ENCODE measurements around the gene EPM2A. TPM values are rescaled to one million over a fixed set of nuclear protein-coding genes. Genes with fewer than 3 reads are reported as not detected.
"Not testable (repeated sequence)": the region's sequence is repeated elsewhere in the genome, so short reads cannot be mapped to it uniquely, and the experiment has no call there.

The EPM2A gene
- total and polyA plus RNA-seq, 2 experiments from 2014 or later, result 6.9 to 9.3 TPM

GRCh38 chr6:145705561-145705960 is 29.8 kb downstream of the EPM2A start:
- H3K4me2 ChIP-seq, result no peak overlapping the region
- H3K4me1 ChIP-seq (ENCODE audit: insufficient read depth), result no peaks in the 10 kb centered on the region
- no peaks in the 10 kb centered on the region for H4K20me1 ChIP-seq (ENCODE audit: insufficient read depth, poor library complexity, severe bottlenecking)
- 91% methylated on average over 2 of the region's 2 CpGs for WGBS (ENCODE audit: low lambda C conversion rate, missing lambda C conversion rate)
- no peak overlapping the region for H3K4me3 ChIP-seq
- H3K79me2 ChIP-seq, result no peaks in the 10 kb centered on the region
- DNase-seq (ENCODE audit: low spot score), result no peak
- no peak overlapping the region for H2AFZ ChIP-seq
- H3K9me2 ChIP-seq (replicated peaks; ENCODE audit: insufficient read depth), result no peaks in the 10 kb centered on the region
- no peak overlapping the region for H3K27ac ChIP-seq
- no peaks in the 10 kb centered on the region for H3K36me3 ChIP-seq (replicated peaks; ENCODE audit: insufficient read depth, low read depth)
- H3K27me3 ChIP-seq, result no peaks in the 10 kb centered on the region
- no peaks in the 10 kb centered on the region for H3K9me3 ChIP-seq (ENCODE audit: low read depth)
- TF ChIP-seq EZH2 (IDR thresholded peaks at IDR 0.05; ENCODE audit: borderline replicate concordance), result no peak
- no peak for TF ChIP-seq EZH2phosphoT487 (IDR thresholded peaks at IDR 0.05; ENCODE audit: low read depth, severe bottlenecking, unreplicated experiment)
- TF ChIP-seq CTCF (IDR thresholded peaks at IDR 0.05; ENCODE audit: poor library complexity), result no peak

GRCh38 chr6:145704143-145704781 is 31.1 kb downstream of the EPM2A start:
- no peaks in the 10 kb centered on the region for H3K4me1 ChIP-seq (ENCODE audit: insufficient read depth)
- H4K20me1 ChIP-seq (ENCODE audit: insufficient read depth, poor library complexity, severe bottlenecking), result no peaks in the 10 kb centered on the region
- no peaks in the 10 kb centered on the region for H3K9me2 ChIP-seq (replicated peaks; ENCODE audit: insufficient read depth)
- no peaks in the 10 kb centered on the region for H3K27me3 ChIP-seq
- no peaks in the 10 kb centered on the region for H3K79me2 ChIP-seq
- H3K4me3 ChIP-seq, result no peak overlapping the region
- no peak overlapping the region for H3K4me2 ChIP-seq
- no peaks in the 10 kb centered on the region for H3K9me3 ChIP-seq (ENCODE audit: low read depth)
- TF ChIP-seq EZH2 (IDR thresholded peaks at IDR 0.05; ENCODE audit: borderline replicate concordance) (no peak), CTCF (IDR thresholded peaks at IDR 0.05; ENCODE audit: poor library complexity) (peak; percentile 68)
- DNase-seq (ENCODE audit: low spot score), result peak; percentile 23
- no peak overlapping the region for H3K27ac ChIP-seq
- no peaks in the 10 kb centered on the region for H3K36me3 ChIP-seq (replicated peaks; ENCODE audit: insufficient read depth, low read depth)
- WGBS (ENCODE audit: low lambda C conversion rate, missing lambda C conversion rate), result 51% methylated on average over 3 of the region's 3 CpGs
- no peak overlapping the region for H2AFZ ChIP-seq

- H3K27me3 ChIP-seq, result no peaks in the 10 kb centered on the region
- H3K27ac ChIP-seq, result no peak overlapping the region
- no peaks in the 10 kb centered on the region for H3K9me3 ChIP-seq (ENCODE audit: low read depth)
- H2AFZ ChIP-seq, result no peak overlapping the region
- no peak overlapping the region for H3K4me2 ChIP-seq
- H3K4me1 ChIP-seq (ENCODE audit: insufficient read depth), result no peaks in the 10 kb centered on the region
- no peaks in the 10 kb centered on the region for H3K9me2 ChIP-seq (replicated peaks; ENCODE audit: insufficient read depth)
- no peaks in the 10 kb centered on the region for H3K36me3 ChIP-seq (replicated peaks; ENCODE audit: insufficient read depth, low read depth)
- H3K4me3 ChIP-seq, result no peak overlapping the region
- no peaks in the 10 kb centered on the region for H3K79me2 ChIP-seq
- DNase-seq (ENCODE audit: low spot score), result no peak
- no peak for TF ChIP-seq CTCF (IDR thresholded peaks at IDR 0.05; ENCODE audit: poor library complexity)
- no peak for TF ChIP-seq EZH2 (IDR thresholded peaks at IDR 0.05; ENCODE audit: borderline replicate concordance)
- no peak for TF ChIP-seq EZH2phosphoT487 (IDR thresholded peaks at IDR 0.05; ENCODE audit: low read depth, severe bottlenecking, unreplicated experiment)
- no peaks in the 10 kb centered on the region for H4K20me1 ChIP-seq (ENCODE audit: insufficient read depth, poor library complexity, severe bottlenecking)
These were observed 35.9 kb downstream of the EPM2A start for GRCh38 chr6:145699462-145699861.

GRCh38 chr6:145697401-145697800 is 37.9 kb downstream of the EPM2A start:
- H3K9me2 ChIP-seq (replicated peaks; ENCODE audit: insufficient read depth); H3K4me2 ChIP-seq; H3K4me3 ChIP-seq; H3K36me3 ChIP-seq (replicated peaks; ENCODE audit: insufficient read depth, low read depth); DNase-seq (ENCODE audit: low spot score); H4K20me1 ChIP-seq (ENCODE audit: insufficient read depth, poor library complexity, severe bottlenecking); H3K27me3 ChIP-seq; H3K4me1 ChIP-seq (ENCODE audit: insufficient read depth); H3K79me2 ChIP-seq; H3K9me3 ChIP-seq (ENCODE audit: low read depth); H2AFZ ChIP-seq; H3K27ac ChIP-seq: not testable (repeated sequence)
- 96% methylated on average over 12 of the region's 12 CpGs for WGBS (ENCODE audit: low lambda C conversion rate, missing lambda C conversion rate)
